HG02840 (cell line): ENCODE measurements around the gene USF3.

Source experiments
- ATAC-seq: cut with Tn5 transposase; IDR thresholded peaks from one replicate; pipeline ENCODE4 v1.9.1; 2021; ENCODE audit warnings: mild to moderate bottlenecking, moderate library complexity, moderate number of reproducible peaks; ENCODE audit not compliant: unreplicated experiment, low FRiP score

The USF3 gene, protein sequence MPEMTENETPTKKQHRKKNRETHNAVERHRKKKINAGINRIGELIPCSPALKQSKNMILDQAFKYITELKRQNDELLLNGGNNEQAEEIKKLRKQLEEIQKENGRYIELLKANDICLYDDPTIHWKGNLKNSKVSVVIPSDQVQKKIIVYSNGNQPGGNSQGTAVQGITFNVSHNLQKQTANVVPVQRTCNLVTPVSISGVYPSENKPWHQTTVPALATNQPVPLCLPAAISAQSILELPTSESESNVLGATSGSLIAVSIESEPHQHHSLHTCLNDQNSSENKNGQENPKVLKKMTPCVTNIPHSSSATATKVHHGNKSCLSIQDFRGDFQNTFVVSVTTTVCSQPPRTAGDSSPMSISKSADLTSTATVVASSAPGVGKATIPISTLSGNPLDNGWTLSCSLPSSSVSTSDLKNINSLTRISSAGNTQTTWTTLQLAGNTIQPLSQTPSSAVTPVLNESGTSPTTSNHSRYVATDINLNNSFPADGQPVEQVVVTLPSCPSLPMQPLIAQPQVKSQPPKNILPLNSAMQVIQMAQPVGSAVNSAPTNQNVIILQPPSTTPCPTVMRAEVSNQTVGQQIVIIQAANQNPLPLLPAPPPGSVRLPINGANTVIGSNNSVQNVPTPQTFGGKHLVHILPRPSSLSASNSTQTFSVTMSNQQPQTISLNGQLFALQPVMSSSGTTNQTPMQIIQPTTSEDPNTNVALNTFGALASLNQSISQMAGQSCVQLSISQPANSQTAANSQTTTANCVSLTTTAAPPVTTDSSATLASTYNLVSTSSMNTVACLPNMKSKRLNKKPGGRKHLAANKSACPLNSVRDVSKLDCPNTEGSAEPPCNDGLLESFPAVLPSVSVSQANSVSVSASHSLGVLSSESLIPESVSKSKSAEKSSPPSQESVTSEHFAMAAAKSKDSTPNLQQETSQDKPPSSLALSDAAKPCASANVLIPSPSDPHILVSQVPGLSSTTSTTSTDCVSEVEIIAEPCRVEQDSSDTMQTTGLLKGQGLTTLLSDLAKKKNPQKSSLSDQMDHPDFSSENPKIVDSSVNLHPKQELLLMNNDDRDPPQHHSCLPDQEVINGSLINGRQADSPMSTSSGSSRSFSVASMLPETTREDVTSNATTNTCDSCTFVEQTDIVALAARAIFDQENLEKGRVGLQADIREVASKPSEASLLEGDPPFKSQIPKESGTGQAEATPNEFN (N-terminal part only)

DNA sequence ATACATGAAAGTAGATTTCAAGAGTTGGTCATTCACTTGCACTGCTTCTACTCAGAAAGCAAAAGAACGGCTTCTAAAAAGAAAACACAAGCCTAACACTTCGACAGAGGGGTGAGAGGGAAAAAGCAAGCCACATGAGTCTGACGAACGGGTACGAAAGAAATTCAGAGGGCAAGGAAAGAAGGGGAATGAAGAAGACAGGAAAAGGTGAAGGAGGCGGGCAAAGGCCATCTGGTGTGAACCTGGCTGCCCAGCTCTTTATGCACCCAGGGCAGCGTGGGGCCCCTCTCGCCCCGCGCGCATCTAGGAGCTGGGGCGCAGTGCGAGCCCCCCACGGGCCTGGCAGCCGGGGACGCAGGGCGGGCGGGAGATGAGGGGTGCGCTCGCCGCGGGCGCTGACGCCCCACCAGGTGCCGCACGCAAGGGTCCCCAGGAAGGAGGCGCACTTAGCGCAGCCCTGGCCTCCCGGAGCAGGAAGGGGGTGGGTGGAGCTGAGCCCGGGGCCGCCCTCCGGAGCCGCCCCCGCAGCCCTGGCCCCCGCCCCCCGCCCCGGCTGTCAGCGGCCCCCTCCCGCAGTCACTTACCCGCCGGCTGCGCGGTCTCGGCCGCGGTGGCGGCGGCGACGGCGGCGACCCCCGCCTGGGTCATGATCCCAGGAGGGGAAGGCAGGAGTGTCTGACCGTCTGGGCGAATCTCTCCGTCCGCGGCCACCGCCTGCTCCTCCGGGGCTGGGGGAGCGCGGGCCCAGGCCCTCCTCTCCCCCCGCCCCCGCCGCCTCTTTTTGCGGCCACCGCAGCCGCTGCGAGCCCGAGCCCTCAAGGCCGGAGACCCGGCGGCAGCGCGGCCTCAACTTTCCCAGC, at the start of gene USF3:
Gene USF3 (minus strand): TSS at position 857 of the 860 bp plus-strand sequence. CDS start 21,764 bp downstream, outside the sequence.
- peak; percentile 53 for ATAC-seq

DNA sequence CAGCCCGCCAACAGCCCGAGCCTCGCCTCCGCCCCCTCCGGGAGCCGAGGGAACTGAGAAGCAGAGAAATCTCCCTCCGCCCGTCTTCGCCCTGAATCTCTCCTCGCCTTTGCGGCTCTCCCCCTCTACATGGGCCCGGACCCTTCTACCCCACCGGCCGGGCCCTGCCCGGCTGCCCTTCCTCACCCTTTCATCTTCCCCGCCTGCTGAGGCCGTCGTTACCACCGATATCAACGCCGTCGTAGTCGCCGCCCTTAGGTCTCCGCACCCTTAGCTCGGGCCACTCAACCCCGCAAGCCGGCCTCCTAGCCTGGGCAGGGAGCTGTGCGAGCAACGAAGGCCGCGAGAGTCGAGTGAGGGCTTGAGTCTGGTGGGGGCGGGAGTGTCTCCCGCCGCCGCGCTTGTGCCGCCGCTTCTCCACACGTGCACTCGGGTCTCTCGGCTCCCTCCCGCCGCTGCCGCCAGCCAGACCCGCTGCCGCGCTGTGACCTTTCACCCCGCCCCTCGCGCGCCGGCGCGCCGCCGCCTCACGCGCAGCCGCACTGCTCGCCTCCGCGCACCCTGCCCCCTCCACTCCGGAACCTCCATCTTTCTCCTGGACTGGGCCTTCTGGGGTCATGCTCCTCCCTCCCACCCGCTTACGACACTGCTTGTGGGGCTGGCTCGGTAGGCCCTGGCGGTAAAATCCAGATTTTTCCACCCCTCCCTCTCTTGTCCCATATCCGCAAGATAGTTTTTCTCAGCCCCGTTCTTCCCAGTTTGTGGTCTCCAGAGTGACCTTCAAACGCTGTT, 49.5 kb upstream of the USF3 start, which contains the start of gene NAA50:
Gene NAA50 (minus strand): TSS at position 494 of the 792 bp plus-strand sequence. CDS start 300 bp downstream, at position 194.
- peak; percentile 54 for ATAC-seq

DNA sequence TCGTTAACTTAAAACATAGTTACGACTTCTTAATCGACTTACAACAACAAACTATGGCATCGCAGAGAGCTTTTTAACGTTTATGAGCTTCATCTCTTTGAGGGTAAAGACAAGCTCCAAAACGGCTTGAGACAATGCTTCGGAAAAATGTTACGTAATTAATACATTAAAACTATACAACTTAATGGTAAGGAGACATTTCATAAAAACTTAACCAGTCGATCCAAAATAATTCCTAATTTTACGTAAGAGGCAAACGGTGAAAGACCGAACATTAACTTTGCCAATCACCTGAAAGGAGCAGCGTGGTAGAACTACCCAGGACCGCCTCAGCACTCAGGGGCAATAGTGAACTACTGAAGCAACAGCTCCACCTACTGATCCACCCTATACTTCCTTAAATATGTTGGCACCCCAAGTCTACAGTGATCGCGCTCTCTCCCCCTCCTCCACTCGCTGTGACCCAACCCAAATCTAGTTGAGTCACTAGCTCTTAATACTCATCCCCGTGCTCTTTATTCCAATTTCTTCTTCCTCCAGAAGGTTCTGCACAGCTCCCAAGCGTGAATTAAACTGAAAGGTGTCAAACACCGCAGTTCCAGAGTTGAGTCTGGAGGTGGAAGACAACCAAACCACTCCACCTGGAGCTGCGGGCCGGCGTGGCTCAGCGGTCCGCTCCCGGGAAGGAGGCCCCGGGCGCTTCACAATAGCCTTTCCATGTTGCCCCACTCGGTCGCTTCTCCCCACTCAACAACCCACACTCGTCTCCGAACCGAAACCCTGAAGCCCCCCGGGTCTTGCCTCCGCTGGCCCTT, 48.7 kb upstream of the USF3 start:
- peak; percentile 40 for ATAC-seq

DNA sequence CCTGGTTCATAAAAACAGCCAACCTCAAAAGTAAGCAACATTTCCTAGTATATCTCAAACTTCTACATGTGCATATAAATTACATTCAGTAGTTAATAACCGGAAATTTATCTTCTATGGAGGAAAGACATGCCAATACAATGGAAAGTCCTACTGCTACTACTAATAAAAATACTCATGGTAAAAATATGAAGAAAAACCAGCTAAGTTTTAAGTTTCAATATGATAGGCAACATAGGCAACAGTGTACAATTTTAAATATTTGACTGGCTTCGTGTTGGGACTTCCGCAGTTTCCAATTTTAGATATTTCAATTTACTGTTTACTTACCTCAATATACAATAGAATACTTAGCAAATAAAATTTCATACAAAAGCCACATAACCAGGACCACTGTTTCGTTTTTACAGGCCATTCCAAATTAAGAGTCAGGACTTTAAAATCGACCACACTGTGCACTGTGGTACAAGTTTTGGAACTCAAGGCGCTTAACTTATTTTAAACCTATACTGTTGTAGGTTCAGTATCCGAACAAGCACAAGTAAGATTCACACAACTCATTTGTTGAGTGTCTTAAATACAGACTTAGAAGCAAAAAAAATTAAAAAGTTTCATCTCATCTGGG, 46.7 kb upstream of the USF3 start:
- ATAC-seq: no peak

DNA sequence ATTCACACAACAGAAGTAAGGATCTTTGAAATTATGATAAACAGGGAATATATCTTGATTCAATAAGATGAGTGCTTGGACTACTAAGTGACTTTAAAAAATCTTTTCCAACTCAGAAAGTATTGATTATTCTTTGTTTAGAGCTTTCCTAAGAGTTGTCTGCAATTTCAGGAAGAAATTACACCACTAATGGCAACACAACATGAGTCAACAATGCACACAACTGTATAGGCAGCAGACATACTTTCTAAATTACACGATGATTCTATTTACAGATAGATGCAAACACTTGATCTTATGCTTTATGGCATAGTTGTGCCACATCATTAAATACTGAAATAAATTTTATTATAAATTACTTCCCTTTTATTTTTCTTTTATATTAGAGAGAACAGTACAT, 45.2 kb upstream of the USF3 start:
- ATAC-seq: no peak

DNA sequence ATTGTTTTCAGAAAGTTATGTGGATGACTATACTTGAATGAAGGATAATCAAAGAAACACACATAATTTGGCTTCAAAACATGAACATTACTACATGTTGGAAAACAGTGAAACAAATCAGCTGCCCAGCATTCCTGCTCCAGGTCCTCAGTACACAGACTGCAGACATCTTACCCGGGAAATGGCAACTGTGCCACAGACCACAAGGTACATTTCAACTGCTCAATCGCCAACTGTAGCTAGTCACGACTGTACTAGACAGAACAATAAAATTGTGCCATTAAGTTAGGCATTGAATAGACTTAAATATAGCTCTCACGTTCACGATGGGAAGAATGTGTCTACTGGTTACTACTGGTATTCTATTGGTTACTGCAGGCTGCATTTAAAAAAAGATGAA, 44.6 kb upstream of the USF3 start:
- no peak for ATAC-seq

DNA sequence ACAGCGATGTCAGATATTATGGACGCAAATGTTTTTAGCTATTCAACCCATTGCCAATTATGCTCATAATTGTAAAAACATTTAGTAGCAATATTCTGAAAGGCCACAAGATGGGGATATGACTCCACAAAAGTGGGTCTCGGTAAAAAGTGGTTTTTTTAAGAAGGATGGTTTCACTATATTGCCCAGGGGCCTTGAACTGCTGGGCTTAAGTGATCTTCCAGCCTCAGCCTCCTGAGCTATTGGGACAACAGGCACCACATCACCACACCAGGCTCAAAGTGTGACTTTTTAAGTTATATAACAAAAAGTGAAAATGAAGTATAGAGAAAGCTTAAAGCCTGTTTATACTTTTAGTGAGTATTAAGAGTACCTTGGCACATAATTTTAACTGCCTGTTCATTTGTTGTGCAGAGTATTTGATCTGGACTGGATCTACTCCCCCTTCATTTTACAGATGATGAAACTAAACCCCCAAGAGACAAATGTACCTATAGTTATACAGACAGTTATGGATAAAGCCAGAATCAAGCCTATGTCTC, 40.2 kb upstream of the USF3 start:
- no peak for ATAC-seq

DNA sequence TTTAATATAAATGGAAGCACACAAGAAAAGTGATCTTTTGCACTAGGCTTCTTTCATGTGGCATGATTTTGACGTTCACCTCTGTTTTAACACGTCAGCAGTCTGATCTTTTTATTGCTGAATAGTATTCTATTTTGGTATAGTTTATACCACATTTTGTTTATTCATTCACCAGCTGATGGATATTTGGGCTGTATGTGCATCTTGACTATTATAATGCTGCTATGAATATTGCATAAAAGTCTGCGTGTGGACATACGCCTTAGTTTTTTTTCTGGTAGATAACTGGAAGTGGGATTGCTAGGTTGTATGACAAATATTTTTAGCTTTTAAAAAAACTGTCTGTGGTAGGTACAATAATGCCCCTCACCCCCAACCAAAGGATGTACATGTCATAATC, 35.3 kb upstream of the USF3 start:
- ATAC-seq: no peak

DNA sequence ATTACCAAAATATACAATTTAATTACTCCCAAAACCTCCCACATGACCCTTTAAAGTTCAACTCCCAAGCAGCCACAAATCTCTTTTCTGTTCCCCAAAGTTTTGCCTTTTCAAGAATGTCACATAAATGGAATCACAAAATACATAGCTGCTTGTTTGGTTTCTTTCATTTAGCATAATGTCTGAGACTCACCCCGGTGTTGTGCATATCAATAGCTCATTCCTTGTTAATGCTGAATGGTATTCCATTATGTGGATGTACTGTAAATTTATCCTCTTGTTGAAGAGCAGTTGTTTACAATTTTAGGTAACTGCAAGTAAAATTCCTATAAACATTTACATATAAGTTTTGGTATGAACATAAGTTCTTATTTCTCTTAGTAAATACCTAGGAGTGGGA, 34.1 kb upstream of the USF3 start:
- ATAC-seq: no peak

DNA sequence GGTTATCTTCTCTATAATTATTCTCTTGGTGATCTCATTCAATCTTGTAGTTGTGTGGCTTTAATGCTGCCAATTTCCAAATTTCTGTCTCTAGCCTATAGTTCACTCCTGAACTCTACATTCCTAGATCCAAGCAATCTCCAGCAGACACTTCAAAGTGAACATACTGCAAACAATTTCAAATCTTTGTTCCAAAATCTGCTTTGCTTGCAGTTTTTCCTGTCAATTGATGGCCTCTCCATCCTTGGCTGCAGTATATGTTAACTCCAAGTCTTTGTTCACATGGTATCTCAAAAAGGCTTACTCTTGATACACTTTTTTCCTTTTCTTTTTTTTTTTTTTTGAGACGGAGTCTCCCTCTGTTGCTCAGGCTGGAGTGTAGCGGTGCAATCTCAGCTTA, 32.2 kb upstream of the USF3 start:
- ATAC-seq: no peak

DNA sequence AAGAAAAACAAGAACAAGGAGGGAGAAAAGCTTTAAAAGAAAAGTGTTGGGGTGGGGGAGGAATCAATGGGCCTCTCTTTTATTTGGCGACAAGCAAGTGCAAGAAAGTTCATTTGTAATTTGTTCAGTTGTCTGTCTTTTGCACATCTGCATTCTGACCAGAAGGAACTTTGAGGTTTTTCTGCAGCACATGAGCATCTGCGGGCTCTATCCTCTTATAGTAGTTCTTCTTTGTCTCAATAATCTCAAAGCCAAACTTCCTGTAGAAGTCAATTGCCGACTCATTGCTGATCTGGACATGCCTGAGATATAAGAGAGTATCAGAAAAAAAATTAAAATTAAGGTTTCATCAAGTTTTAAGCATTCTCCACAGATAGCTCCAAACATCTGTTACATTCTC, 25.2 kb upstream of the USF3 start:
- ATAC-seq: no peak

DNA sequence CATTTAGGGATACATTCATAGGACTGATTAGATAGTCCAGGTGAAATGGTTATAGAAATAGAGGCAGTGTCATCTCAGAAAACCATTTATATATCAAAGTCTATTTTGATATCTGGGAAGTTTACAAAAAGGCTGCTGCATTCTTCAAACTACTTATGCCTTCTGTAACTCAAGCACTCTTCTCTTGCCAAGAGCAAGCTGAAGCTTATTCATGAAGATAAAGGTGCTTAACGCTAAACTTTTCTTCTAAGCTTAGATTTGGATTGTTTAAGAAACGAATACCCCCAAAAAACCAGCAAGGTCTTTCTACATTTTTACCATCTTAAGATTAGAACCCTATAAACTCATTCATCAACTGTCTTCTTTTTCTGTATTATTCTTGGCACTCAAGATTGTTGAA, 23.3 kb upstream of the USF3 start:
- ATAC-seq: no peak

DNA sequence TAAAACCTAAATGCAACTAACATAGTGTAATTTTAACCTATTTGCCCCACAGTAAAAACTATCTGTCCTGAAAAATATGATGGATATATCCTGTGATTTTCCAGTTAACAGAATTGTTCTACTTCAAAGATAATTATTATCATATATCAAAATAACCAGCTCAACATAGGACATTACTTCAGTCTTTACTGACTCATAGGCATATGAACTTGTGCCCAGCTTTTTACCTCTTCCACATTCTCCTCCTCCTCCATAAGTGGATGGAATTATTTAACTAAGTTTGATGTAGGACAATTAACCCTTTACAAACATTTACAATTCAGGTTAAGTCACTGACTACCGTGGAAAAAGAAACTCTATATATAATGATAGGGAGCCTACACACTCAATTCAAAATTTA, 22.9 kb upstream of the USF3 start:
- no peak for ATAC-seq

DNA sequence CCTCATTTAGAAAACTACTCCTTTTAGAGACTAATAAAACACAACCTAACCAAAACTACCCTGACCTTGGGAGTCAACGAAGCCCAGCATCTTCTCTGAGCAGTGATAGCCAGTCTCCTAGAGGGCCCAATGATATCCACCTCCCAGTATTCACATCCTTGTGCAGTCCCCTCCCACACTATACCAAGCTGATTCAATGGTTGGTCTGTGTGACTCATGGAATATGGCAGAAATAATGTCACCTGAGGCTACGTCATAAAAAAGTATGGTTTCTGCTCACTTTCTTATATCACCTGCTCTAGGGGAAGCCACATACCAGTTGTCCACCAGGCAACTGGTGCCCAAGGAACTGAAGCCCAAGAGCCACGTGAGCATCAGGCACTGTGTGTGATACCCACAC, 21.4 kb upstream of the USF3 start:
- ATAC-seq: no peak

DNA sequence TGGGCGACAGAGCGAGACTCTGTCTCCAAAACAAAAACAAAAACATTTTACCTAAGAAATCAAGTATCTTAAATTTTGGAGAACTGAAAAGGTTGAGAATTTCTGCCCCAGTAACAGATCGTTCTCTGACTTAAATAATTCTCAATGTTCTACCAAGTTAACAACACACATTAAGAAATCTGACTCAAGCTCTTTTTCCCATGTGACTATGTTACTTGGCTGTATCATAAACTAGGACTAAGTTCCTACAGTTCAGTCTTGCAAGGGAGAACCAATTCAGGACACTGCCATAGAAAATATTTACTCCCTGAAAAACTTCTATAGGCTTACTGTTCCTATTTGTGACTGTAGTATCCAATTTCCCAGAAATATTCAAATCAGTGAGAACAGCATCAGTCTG, 20.9 kb upstream of the USF3 start:
- ATAC-seq: no peak

DNA sequence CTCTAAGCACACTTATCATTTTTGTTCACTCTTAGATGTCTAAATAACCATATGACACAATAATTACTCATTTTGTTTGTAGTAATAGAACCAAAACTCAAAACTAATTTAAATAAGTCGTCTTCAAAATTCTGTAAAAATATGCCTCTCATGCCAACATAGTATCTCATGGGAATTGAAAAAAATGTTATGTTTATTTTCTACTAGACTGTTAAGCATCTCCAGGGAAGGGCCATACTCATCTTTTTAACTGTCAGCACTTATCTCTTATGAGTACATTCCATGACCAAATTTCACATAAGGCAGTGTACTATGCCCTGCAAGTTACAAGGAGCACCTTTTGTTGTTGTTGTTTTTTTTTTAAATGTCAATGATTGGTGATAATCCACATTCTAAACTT, 18.3 kb upstream of the USF3 start:
- no peak for ATAC-seq

DNA sequence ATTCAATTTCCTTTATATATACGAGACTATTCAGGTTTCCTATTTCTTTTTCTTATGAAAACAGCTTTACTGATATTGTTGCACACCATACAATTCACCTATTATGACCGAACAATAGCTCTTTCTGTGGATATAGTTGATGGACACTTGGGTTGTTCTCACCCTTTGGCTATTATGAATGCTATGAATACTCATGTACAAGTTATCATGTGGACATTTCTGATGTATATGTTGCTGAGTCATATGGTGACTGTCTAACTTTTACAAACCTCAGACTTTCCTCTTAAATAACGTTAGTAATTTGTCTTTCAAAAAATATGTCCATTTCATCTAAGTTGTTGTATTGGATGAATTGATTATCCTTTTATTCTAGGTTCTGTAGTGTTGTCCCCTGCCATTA, 15.7 kb upstream of the USF3 start:
- no peak for ATAC-seq

DNA sequence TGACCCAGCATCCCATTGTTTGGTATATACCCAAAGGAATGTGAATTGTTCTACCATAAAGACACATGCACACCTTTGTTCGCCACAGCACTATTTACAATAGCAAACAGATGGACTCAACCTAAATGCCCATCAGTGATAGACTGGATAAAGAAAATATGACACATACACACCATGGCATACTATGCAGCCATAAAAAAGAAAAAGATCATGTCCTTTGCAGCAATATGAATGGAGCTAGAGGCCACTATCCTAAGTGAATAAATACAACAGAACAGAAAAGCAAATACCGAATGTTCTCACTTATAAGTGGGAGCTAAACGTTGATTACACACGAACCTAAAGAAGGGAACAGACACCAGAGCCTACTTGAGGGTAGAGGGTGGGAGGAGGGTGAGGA, 11.4 kb upstream of the USF3 start:
- no peak for ATAC-seq
